22Rv1 (cell line): ENCODE data around the gene DTNBP1.

Source experiments
- H3K27ac ChIP-seq: fragments of 450-650 bp; 2 replicates; pipeline ENCODE4 v1.5.1; 2017
- CTCF ChIP-seq: fragments of 450-650 bp; IDR thresholded peaks from 2 replicates; pipeline ENCODE4 v1.5.1; 2017; ENCODE audit warnings: mild to moderate bottlenecking
- ZFX ChIP-seq: fragments of 450-650 bp; IDR thresholded peaks from 2 replicates; pipeline ENCODE4 v1.6.1; 2017; ENCODE audit warnings: antibody characterized with exemption, borderline replicate concordance

Gene DTNBP1

GRCh38 chr6:15690510-15690909, 27.7 kb upstream of the DTNBP1 start:
- TF ChIP-seq CTCF (no peak), ZFX (no peak)
- H3K27ac ChIP-seq: no peak overlapping the region

- no peak overlapping the region for H3K27ac ChIP-seq
Measured at GRCh38 chr6:15689586-15690482, 27.0 kb upstream of the DTNBP1 start.

GRCh38 chr6:15685619-15686018, 22.8 kb upstream of the DTNBP1 start:
- no peak overlapping the region for H3K27ac ChIP-seq
- TF ChIP-seq CTCF: no peak
- TF ChIP-seq ZFX: no peak

More at GRCh38 chr6:15689586-15690482, 27.0 kb upstream of the DTNBP1 start:
- TF ChIP-seq CTCF (no peak), ZFX (no peak)

GRCh38 chr6:15682965-15683822, 20.4 kb upstream of the DTNBP1 start:
- H3K27ac ChIP-seq: no peak overlapping the region
- no peak for TF ChIP-seq CTCF
- TF ChIP-seq ZFX: no peak

- TF ChIP-seq ZFX (no peak), CTCF (no peak)
- no peak overlapping the region for H3K27ac ChIP-seq
Measured at GRCh38 chr6:15681946-15682345, 19.1 kb upstream of the DTNBP1 start.

GRCh38 chr6:15678514-15678913, 15.7 kb upstream of the DTNBP1 start:
- no peak for TF ChIP-seq CTCF
- no peak for TF ChIP-seq ZFX
- H3K27ac ChIP-seq: no peak overlapping the region
